Right lung (tissue), 5 donors: ENCODE data around the gene OXLD1. TPM values are rescaled to one million over a fixed set of nuclear protein-coding genes. Genes with fewer than 3 reads are reported as not detected.
"Not testable (repeated sequence)": the region's sequence is repeated elsewhere in the genome, so short reads cannot be mapped to it uniquely, and the experiment has no call there.

Experiments used
- DNase-seq, 2 donors: peaks; one replicate each; pipeline ENCODE4 v3.0.0-alpha.2; 2013
- polyA plus RNA-seq, 5 donors: library from polyadenylated mRNA; unstranded; fragments of 120-200 nt; gene quantifications; one replicate each; pipeline versions ENCODE4 v1.2.1 to v1.2.3, GENCODE V29; 2013; ENCODE audit warnings: inconsistent platforms in 1 of 5, low replicate concordance in 1 of 5; ENCODE audit not compliant: insufficient read length in 5 of 5, insufficient read depth in 1 of 5

The OXLD1 gene
- polyA plus RNA-seq, 5 donors: 8.8 to 18.2 (median 11.0) TPM

- DNase-seq: peak; percentile 73 to 81
Measured at GRCh38 chr17:81621494-81622130, 44.8 kb downstream of the OXLD1 start.

GRCh38 chr17:81618307-81618706, 48.1 kb downstream of the OXLD1 start:
- not testable (repeated sequence) for DNase-seq

DNA sequence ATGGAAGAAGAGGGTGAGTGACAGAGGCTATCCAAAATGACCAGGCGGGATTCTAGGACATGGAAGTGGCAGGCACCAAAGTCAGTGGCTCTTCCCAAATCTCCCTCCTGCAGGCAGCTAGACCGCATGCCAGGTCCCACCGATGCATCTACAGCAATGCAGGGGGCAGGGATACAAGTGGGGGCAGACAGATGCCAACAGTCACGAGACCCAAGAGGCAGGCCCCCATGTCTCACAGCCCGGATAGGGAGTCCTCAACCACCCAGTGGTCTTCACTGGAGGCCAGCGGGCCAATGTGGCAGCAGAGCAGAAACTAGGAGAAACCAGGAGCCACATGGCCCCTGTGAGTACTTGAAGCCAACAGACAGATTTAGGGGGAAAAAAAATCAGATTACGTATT, 49.5 kb downstream of the OXLD1 start:
- DNase-seq: no peak

DNA sequence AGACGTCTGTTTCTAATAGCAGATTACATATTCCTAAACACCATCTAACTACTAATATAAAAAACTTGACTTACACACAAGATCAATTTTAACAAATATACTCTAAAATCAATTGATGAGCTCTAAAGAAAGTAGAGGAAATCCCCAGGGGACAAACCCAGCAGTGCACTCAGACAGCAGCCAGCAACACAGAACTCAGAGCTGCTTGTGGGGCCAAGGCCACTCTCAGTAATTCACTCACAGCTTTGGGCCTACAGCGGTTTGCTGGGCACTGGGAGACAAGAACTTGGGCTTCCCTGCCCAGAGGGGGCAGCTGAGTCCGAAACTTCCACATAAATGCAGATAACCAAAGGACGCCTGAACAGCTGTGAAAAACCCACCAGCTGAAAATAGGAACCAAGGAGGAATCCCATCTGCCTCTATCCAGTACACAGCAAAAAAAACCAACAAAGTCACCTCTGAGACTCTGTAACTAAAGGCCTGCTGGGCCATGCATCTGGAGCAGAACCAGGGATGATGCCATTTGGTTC, 50.9 kb downstream of the OXLD1 start:
- no peak for DNase-seq

Other genes starting within 250 kb of the OXLD1 start
- 1,000 to 10,000 TPM; 2,069 to 3,045 (median 2,504) TPM for gene ACTG1, start 153.8 kb downstream of the OXLD1 start, polyA plus RNA-seq
- gene FSCN2, start 138.2 kb downstream of the OXLD1 start, polyA plus RNA-seq: 1 to 10 TPM in 3 of 5 donors, under 1 TPM in 2; 0.76 to 2.7 (median 1.3) TPM
- 10 to 100 TPM; 16.7 to 37.6 (median 29.3) TPM for gene FAAP100, start 114.3 kb downstream of the OXLD1 start, polyA plus RNA-seq
- 10 to 100 TPM; 42.5 to 62.6 (median 53.3) TPM for gene NPLOC4, start 29.5 kb downstream of the OXLD1 start, polyA plus RNA-seq
- gene TSPAN10, start 29.4 kb downstream of the OXLD1 start, polyA plus RNA-seq: 1 to 10 TPM; 3.1 to 7.5 (median 3.7) TPM
- gene PDE6G, start 10.1 kb downstream of the OXLD1 start, polyA plus RNA-seq: 1 to 10 TPM; 4.1 to 9.0 (median 5.0) TPM
- 10 to 100 TPM; 13.8 to 19.4 (median 14.0) TPM for gene CCDC137, start 132 bp upstream of the OXLD1 start, polyA plus RNA-seq
- gene ARL16, start 17.2 kb upstream of the OXLD1 start, polyA plus RNA-seq: 10 to 100 TPM; 38.7 to 53.2 (median 45.5) TPM
- gene HGS, start 17.4 kb upstream of the OXLD1 start, polyA plus RNA-seq: 10 to 100 TPM; 76.4 to 92.3 (median 82.1) TPM
- gene MRPL12, start 36.8 kb upstream of the OXLD1 start, polyA plus RNA-seq: 10 to 100 TPM; 23.5 to 52.8 (median 28.3) TPM
- gene SLC25A10, start 45.7 kb upstream of the OXLD1 start, polyA plus RNA-seq: 10 to 100 TPM in 1 of 5 donors, 1 to 10 TPM in 4; 5.4 to 12.7 (median 9.5) TPM
- gene GCGR, start 137.5 kb upstream of the OXLD1 start, polyA plus RNA-seq: under 1 TPM in 4 of 5 donors, not detected in 1; 0.08 to 0.42 (median 0.20) TPM
- gene MCRIP1, start 166.7 kb upstream of the OXLD1 start, polyA plus RNA-seq: 100 to 1,000 TPM in 1 of 5 donors, 10 to 100 TPM in 4; 53.6 to 144 (median 89.4) TPM
- gene PPP1R27, start 168.4 kb upstream of the OXLD1 start, polyA plus RNA-seq: 1 to 10 TPM in 1 of 5 donors, under 1 TPM in 4; 0.11 to 1.7 (median 0.15) TPM
- gene P4HB, start 193.9 kb upstream of the OXLD1 start, polyA plus RNA-seq: 100 to 1,000 TPM; 405 to 645 (median 548) TPM
- gene ARHGDIA, start 204.7 kb upstream of the OXLD1 start, polyA plus RNA-seq: 100 to 1,000 TPM; 109 to 300 (median 150) TPM
- gene ALYREF, start 225.0 kb upstream of the OXLD1 start, polyA plus RNA-seq: 100 to 1,000 TPM in 1 of 5 donors, 10 to 100 TPM in 4; 65.2 to 102 (median 69.9) TPM
- gene ANAPC11, start 225.1 kb upstream of the OXLD1 start, polyA plus RNA-seq: 100 to 1,000 TPM in 1 of 5 donors, 10 to 100 TPM in 4; 58.1 to 139 (median 77.9) TPM
- 1 to 10 TPM in 4 of 5 donors, under 1 TPM in 1; 0.85 to 1.4 (median 1.3) TPM for gene NPB, start 235.6 kb upstream of the OXLD1 start, polyA plus RNA-seq
- gene PCYT2, start 244.8 kb upstream of the OXLD1 start, polyA plus RNA-seq: 10 to 100 TPM; 13.9 to 26.7 (median 15.7) TPM